NB4 (cell line): ENCODE results near the gene TMPRSS13.

ENCODE experiments used
- CTCF ChIP-seq: IDR thresholded peaks from one replicate; pipeline ENCODE4 v1.5.1; 2012; ENCODE audit warnings: low read depth, low read length
- MAX ChIP-seq: IDR thresholded peaks from 2 replicates; pipeline ENCODE4 v1.6.1; 2011; ENCODE audit warnings: low read depth, low read length

- no peak for TF ChIP-seq CTCF
- TF ChIP-seq MAX: no peak
Measured at GRCh38 chr11:117869604-117870003, 59.6 kb downstream of the TMPRSS13 start.
